Stimulated activated CD4-positive, alpha-beta T cell treated with anti-CD3 and anti-CD28 coated beads, TNF-alpha, amount 100 ng/mL, for 1 hour (primary cell): ENCODE results near the gene TNFSF8.

Experiments
- DNase-seq, 3 donors: peaks; one replicate each; pipeline ENCODE4 v3.0.0-alpha.2; 2020; ENCODE audit warnings: low read depth in 3 of 3, low spot score in 1 of 3

Gene TNFSF8

DNA sequence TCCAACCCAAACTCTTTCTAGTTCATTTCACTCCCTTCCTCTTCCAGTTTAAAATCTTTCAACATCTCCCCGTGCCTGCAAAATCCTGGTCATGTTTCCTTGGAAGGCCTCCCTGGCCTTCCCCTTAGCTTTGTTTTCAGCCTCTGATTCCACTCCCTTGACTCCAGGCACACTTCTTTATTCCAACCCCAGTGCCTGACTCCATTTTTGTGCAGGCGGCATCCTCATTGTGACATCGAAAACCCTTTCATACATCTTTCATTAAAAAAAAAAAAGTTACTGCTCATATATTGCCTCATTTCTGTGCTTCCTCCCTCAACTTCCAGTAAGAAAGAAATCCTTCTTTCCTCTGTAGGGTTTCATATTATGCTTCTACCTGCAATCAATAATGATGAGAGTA, 7.1 kb upstream of the TNFSF8 start:
- DNase-seq = no peak

DNA sequence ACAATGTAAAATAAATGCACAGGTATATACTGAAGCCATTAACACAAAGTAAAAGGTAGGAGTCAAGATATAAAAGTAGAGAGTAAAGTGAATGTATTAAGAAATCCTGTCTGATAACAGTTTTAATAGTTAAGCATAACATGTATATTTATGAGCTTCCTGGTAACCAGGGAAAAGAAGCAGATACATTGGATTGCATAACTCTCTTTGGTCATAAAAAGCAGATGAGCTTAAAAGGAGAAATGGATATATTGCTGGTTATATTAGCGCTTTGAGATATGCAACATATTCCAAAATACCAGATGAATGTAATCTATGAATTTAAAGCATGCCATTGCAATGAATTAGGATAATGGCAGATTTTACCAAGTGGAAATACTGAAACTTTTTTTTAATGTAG, 6.2 kb upstream of the TNFSF8 start:
- DNase-seq = no peak

DNA sequence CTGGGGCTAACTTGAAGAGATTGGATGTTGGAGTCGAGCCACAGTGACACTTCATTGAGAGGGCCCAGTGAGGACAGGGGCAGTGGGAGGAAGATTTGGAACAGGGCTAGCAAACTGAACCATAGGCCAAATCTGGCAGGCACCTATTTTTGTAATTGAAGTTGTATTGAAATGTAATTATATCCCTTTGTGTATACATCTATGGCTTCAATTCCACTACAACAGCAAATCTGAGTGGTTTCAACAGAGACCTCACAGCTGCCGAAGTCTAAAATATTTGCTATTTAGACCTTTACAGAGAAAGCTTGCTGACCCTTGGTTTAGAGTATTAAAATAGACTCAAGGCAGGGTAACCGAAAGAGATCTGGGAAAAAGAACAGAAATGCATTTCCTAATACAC, 4.7 kb upstream of the TNFSF8 start:
- DNase-seq = no peak

DNA sequence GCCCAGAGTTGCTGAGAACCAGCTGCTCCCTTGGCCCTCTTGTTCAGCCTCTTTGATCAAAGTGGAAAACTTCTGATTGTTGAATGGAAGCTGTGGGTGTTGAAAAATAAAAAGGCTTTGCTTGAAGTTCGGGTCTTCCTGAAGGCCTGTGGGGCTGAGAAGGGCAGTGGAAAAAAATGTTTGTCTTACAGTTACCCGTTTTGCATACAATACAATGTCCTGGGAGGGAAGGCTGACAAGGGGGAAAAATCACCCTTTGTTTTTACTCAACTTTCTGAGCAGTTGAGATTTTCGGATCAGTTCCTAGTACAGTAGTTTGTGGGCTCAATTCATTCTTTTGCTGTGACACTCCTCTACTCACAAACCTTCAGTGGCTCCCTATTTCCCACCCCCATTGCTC, 2.1 kb upstream of the TNFSF8 start:
- DNase-seq = no peak

DNA sequence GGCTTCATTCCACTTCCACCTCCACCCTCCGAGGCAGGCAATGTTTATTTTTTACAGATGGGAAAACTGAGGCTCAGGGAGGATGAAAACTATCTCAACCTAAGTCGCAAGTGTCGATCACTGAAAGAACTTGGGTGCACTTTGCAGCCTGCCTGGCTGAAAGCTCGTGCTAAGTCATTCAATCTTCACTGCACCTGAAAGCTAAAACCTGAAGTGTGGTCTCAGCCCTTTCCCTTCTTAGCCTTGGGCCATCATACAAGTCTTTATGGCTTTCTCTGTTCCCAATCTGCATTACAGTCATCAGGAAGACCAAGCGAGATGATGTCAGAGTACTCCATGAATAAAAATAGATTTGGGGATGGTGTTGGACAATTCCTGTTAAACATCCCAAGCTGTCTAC, 1.0 kb upstream of the TNFSF8 start:
- no peak for DNase-seq

DNA sequence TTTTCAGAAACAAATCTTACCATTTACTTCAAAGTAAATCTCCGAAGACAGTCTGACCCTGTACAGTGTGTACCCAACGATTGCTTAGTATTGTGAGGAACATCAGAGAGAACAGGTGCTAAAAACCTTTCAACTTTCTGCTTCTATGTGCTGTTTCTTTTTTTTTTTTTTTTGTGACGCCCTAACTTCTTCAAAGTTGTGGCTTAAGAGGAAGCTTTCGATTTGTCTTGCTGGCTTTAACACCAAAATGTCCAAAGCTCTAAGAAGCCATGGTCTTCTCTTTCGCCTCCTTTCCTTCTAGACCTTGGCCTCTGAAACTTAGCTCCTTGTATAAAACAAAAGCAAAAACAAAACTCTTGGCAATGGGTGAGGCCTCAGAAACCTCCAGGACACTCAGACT, 1.2 kb downstream of the TNFSF8 start:
- DNase-seq = no peak

DNA sequence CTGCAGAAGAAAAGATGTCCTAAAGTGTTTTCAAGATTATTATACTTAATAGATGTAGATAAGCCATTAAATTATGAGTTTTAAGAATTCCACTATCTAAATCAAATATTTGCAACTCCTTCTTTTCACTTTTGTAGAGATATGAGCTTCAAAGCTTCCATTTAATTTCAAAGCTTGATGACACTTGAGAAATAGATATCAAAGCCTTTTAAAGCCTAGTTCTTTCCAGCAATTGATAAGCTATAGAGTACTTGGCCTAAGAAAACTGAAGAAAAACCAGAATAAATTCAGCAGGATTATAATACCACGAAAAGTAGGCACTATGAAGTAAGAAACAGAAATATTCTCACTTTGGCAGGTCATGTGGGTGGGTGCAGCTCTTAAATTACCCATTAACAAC, 1.7 kb downstream of the TNFSF8 start:
- no peak for DNase-seq

DNA sequence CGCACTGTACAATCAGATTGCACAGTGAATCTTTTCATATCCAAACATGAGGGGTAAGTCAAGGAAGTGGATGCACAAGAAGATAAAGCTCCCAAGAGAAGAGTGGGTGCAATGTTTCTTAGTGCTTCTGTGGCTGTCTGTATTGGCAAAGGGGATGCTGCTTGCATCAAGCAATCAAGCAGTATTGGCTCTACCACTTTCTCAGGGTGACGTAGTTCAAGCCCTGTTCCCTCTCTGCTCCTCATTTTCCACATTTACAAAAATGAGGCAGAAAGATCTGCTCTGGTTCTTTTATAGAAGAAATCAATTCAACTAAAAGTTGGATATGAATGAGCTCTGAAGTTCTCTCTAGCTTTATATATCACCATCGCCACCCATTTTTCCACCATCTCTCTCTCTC, 2.3 kb downstream of the TNFSF8 start:
- DNase-seq = no peak

DNA sequence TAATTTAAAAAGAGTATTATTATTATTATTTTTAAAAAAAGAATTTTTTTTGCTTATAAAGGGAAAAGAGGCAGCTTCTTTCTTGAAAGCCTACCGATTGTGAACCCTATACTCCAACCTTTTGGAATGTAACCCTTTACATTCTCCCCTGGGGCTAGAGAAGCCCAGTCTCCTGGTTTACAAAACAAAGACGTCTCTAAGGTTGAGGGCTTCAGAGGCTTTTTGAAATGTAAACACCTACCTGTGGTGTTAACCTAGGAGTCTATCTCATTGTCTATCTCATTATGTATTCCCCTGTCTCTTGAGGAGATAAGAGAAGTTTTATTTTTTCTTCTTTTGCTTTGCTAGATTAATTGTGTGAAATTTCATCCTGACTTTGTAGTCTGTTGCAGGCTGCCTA, 4.7 kb downstream of the TNFSF8 start:
- no peak for DNase-seq

DNA sequence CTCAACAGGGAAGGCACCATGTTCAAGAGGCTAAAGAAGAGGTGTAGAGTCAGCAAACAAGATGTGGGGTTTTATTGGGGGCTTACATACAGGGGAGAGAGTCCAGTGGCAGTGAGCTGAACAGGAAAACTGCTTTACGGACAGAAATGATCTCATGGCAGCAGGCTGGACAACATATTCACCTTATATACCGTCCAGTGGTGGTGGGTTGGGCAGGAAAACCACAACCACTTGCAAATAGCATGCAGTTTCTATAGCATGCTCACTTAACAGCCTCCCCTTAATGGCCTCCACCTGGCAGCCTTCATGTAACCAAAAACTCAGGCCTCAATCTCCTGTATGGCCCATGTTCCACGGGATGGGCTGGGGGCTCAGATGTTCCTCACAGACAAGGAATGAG, 5.4 kb downstream of the TNFSF8 start:
- DNase-seq = no peak

DNA sequence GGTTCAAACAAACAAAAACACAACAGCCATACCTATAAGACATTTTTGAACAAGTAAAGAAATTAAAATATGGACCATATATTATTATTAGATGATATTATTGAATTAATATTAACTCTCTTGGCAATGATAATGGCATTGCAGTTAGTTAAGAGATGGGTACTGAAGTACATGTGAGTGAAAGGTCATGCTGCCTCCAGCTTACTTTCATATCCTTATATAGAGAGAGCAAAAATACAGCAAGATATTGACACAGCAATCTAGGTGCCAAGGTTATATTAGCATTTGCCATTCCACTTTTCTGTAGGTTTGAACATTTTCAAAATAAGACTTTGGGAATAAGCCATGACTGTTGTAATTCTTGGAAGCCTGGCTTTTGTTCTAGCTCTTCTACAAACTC, 6.1 kb downstream of the TNFSF8 start:
- no peak for DNase-seq

DNA sequence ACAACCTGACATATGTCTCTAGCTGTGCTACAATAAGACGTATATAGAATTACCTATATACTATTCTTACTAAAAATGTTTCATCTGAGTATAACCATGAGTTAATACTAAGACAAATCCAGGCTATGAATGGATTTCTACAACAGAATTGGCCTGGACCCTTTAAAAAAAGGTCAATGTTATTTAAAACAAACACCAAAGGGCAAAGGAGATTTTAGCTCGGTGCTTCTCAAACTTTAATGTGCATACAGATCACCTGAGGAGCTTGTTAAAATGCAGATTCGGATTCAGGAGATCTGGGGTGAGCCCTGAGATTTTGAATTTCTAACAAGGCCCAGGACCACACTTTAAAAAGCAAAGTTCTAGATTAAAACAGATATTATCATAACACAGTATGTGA, 6.5 kb downstream of the TNFSF8 start:
- no peak for DNase-seq

DNA sequence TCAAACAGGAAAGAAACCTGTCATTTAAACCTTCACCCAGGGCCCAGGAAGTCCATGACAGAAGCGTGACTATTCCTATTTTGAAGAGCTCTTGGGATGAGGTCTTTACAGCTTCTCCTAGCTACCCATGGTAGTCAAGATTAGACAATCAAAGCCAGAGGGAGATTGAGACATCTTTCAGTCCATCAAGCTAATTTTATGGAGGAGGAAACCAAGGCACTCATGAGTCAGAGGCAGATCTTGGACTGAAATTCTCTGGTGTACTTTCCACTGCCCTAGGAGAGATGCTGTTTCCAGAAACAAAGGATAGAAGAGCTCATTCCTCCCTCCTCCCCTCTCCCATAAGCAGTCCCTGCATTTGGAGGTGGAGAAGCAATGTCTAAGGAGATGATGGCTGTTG, 9.2 kb downstream of the TNFSF8 start:
- no peak for DNase-seq

DNA sequence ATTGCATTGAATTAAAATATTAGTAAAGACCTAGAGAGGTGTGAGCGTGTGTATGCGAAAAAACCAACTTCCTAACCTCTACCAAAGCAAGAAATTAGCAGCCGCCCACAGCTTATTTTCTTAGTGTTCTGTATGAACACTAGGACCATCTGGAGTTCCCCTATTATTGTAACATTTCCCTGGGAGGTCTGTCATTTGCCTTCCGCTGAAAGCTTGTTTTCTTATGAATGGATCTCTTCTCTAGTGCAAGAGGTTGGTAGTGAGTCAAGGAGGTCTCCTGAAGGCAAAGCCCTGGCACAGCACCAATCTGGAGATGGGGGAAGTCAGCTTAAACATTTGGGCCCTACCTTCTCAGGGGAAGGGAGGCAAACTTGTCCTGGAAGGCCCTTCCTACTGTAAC, 10.8 kb downstream of the TNFSF8 start:
- DNase-seq = no peak

DNA sequence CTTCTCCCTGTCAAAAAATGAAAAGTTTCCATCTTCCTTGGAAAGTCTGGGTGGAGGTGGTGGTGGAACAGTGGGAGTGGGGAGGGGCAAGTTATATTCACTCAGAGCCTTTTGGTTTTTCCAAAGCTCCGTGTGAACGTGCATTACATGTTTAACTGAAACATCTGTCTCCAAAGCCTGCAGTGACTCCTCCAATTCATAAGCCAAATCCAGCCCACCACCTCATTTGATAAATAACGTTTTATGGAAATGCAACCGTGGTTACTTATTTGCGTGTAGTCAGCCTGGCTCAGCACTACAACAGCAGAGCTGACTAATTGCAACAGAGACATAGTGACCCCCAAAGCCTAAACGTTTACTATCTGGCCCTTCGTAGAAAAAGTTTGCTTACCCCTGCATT, 13.9 kb downstream of the TNFSF8 start:
- DNase-seq = no peak

DNA sequence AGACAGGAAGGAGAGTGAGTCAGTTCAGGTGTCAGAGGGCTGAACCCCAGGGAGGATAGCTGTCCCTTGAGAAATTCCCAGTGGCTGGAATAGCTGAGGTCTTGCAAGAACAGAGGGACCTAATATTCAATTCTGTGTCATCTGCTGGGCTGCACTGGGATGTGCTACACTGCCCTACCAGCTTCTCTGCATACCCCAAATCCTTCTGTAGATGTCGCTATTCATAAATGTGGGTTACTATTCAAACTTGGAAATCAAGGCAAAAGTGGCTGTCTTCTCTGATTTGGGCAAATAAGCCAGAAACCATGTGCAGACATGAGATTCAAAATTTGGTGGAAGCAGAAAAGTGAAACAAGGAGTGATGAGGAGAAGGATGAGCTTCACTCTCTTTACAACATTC, 16.3 kb downstream of the TNFSF8 start:
- DNase-seq = no peak

DNA sequence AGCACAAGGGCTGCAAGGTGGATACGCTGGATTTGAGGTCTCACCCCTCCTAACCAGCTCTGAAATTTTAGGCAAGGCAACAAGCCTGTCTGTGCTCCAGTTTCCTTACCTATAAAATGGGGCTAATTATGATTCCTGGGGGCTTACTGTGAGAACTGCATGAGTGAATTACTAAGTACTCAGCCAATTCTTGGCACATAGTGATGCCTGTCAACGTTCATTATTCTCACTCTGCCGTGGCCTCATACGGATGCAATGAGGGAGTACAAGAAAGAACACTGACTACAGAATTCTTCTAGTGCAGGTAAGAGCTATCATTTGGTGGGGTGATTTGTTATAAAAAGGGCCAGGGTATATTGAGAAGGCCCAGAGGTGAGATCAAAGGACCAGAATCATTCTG, 16.7 kb downstream of the TNFSF8 start:
- no peak for DNase-seq

DNA sequence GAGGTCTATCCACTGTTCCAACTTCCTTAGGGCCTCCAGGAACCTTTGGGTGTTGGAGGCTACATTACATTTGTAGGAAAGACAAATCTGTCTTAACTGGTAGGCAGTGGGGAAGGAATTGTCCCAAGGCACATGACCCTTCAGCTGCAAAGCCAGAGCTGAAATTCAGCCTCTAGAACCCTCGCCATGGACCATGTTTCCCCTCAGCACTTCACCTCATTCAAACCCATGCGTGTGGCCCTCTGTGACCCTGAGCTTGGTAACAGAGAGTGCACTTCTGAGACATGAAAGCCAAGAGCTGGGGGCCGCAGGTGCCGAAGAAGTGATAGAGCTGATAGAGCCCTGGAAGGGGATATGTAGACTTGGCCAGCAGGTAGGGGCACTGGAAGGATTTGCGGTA, 17.2 kb downstream of the TNFSF8 start:
- no peak for DNase-seq

DNA sequence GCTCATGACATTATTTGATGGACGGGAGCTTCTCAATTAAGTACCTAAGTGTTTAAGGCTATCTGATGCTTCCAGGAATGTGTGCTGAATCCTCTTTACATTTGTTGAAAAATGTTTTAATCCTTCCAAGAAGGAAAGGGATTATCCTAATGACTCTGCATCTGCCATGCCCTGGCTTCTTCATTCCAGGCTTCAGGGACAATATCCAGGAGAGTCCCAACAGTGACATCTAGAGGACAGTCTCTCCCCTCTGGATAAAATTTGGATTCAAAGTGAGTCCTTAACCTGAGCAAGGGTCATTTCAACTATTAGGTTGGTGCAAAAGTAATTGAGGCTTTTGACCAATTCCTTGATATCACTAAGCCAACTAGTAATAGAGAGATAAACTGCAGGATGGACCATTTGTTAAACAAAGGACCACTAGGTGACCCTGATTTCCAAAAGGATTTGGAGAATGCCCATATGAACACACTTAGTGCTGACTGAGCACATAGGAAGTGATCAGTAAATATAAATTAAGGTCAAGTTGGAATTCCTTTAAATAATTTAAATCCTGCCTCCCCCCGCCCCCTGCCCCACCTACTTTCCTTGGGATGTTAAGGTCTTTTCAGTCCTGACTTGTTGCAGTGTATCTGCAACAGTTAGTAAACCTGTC, 19.1 kb downstream of the TNFSF8 start:
- DNase-seq = no peak

DNA sequence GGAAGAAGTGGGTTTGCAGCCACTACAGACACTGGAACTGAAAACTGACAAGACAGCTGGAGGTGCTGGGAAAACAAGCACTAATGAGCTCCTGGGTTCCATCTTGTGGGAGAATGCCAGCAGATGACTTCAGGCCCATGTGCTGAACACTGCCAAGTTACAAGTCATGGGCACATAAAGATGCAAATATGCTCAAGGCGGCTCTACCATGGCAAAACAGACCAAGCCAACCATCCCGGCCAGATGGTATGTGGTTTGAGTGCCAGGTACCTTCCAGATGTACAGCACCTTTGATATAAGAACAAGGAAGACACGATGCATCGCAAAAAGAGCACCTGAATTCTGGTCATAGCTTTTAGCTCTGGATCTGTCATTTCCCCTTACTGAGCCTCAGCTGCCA, 19.9 kb downstream of the TNFSF8 start:
- DNase-seq = no peak

DNA sequence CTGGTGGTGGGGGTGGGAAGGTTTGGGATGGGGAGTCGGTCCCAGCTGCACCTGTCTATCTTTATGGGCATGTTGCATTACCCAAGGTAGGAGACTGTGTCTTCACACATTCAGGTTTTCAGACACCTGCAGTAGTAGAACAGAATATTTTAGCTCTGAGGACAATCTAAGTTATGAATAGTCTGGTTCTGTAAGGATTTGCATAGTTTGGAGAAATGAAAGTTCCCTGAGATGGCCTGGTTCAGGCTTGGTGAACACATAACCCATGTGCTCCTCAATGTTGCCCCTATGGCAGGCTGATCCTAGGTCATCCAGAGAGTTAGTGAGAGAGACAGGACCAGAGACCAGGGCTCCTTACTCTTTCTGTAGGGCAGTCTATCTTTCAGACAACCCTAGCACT, 20.7 kb downstream of the TNFSF8 start:
- DNase-seq = no peak

DNA sequence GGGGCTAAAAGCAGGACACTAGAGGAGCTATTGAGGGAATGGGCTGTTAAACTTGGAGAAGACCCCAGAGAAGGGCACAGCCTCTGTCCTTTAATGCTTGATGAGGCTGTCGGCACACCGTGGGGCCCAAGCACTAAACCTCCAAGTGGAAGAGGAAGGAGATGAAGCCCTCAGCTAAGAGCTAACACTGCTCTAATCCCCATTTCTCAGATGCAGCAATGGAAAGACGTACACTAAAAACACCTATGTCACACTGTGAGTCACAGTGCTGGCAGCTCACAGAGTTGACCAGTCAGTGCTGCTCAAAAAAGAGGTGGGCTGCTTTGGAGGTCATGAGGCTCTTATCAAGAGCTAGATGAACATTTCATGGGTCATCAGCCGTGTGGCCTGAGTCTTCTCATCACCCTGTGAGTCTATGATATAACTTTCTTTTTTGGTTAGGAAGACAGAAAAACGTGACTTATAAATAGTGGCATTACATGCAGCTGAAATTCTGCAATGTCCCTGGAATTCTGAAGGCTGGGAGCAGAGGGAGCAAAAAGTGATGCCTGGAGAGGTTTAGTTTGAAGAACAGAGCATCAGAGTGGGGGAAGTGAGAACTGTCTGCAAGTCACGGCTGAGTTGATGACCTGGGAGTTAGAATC, 21.5 kb downstream of the TNFSF8 start:
- no peak for DNase-seq

DNA sequence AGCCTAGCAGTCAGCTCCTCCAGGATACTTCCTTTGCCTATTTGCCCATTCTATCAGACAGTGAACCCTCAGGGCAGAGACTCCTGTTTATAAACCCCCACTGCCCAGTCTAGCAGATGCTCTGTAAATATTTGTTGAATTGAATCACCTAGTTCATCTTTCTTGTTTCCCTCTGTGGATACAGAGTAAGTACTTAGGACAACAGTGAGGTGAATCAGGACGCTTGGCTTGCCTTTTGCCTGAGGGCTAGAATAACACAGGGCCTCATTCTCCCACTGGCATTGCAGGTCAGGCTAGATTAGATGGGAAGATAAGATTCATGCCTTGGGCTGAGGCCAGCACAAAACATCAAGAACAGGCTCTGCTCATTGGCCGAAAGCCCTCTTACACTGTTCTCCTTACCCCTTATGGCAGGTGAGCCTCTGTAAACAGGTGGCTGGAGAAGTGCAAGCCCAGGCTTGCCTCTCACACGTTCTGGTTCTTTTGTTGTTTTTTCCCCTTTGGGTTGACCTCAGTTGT, 22.2 kb downstream of the TNFSF8 start:
- no peak for DNase-seq
